Liver (tissue), 3 donors: ENCODE measurements around the gene NCS1.

Experiments used
- ATF3 ChIP-seq: IDR thresholded peaks from 2 replicates; pipeline ENCODE4 v1.6.1; 2016; ENCODE audit warnings: antibody characterized with exemption
- CTCF ChIP-seq: fragments of 150-350 bp; IDR thresholded peaks from 2 replicates; pipeline ENCODE4 v1.5.1; 2017; ENCODE audit warnings: improper control_type of control experiment, low read depth, low read length; ENCODE audit not compliant: missing input control
- EGR1 ChIP-seq, 2 donors: IDR thresholded peaks; 2 replicates each; pipeline ENCODE4 v1.6.1; 2016 to 2018; ENCODE audit warnings: antibody characterized with exemption in 2 of 2, low read depth in 2 of 2
- FOXA1 ChIP-seq: IDR thresholded peaks from 2 replicates; pipeline ENCODE4 v1.6.1; 2016; ENCODE audit warnings: antibody characterized with exemption
- GABPA ChIP-seq, 2 donors: IDR thresholded peaks in 1 of 2; conservative IDR thresholded peaks in 1 of 2; 2 replicates each; pipeline ENCODE4 v1.6.1; 2016; ENCODE audit warnings: antibody characterized with exemption in 2 of 2, mild to moderate bottlenecking in 1 of 2, moderate library complexity in 1 of 2
- JUND ChIP-seq, 2 donors: IDR thresholded peaks; 2 replicates each; pipeline ENCODE4 v1.6.1; 2016; ENCODE audit warnings: antibody characterized with exemption in 2 of 2
- MAX ChIP-seq: IDR thresholded peaks from 2 replicates; pipeline ENCODE4 v1.6.1; 2016; ENCODE audit warnings: antibody characterized with exemption
- RAD21 ChIP-seq, 2 donors: IDR thresholded peaks; 2 replicates each; pipeline ENCODE4 v1.6.1; 2016; ENCODE audit warnings: antibody characterized with exemption in 2 of 2, mild to moderate bottlenecking in 2 of 2
- REST ChIP-seq: IDR thresholded peaks from 2 replicates; pipeline ENCODE4 v1.6.1; 2016; ENCODE audit warnings: antibody characterized with exemption, mild to moderate bottlenecking
- SP1 ChIP-seq: IDR thresholded peaks from 2 replicates; pipeline ENCODE4 v1.6.1; 2018; ENCODE audit warnings: antibody characterized with exemption, mild to moderate bottlenecking
- TAF1 ChIP-seq: conservative IDR thresholded peaks from 2 replicates; pipeline ENCODE4 v1.6.1; 2016; ENCODE audit warnings: antibody characterized with exemption, mild to moderate bottlenecking
- YY1 ChIP-seq: IDR thresholded peaks from 2 replicates; pipeline ENCODE4 v1.6.1; 2016; ENCODE audit warnings: antibody characterized with exemption, mild to moderate bottlenecking
- donor health status: healthy.
- donor health status: healthy.

DNA sequence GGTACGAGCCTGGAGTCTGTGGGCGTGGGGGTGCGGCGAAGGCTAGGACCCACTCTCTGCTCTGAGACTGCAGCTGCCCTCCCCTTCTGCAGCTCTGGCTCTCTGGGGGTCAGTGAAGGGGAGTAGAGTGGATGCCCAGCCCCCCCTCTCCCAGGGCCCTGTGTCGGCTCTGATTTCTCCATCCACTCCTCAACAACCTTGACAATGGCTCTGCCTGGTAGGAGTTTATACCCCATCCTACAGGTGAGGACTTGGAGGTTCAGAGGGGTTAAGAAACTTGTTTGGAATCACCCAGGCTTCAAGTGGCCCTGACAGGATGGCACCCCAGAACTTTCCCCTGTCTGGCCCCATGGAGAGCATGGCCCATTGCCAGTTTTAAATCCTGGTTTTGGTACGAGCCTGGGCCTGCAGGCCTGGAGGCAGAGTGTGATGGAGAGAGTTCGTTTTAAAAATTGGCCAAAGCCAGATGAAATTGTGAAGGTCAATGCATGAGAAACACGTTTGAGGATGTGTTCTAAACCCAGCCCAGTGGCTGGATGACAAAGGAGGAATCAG is 22.3 kb downstream of the NCS1 start:
- TF ChIP-seq CTCF (no peak), RAD21 (IDR thresholded peaks at IDR 0.05) (no peak), JUND (IDR thresholded peaks at IDR 0.05) (no peak), SP1 (no peak), ATF3 (no peak), FOXA1 (no peak), EGR1 (IDR thresholded peaks at IDR 0.05; ENCODE audit: low read depth in 2 of 2) (no peak), MAX (no peak), REST (no peak), YY1 (no peak), GABPA (IDR thresholded peaks at IDR 0.05 in 1 of 2, conservative IDR thresholded peaks at IDR 0.05 in 1 of 2) (no peak), TAF1 (no peak)
